Mammary epithelial cell (primary cell): Measurements from ENCODE around the gene ENDOD1.

Experiments
- EZH2 ChIP-seq: IDR thresholded peaks from 2 replicates; pipeline ENCODE4 v1.6.1; 2012; ENCODE audit warnings: low read length, inconsistent platforms, borderline replicate concordance
- TF ChIP-seq, protein P1 (sequence below), 2 donors: IDR thresholded peaks in 1 of 2; conservative IDR thresholded peaks in 1 of 2; 2 replicates each; pipeline ENCODE4 v1.5.1; 2011 to 2012; ENCODE audit warnings: inconsistent platforms in 2 of 2, low read length in 2 of 2, mild to moderate bottlenecking in 2 of 2, control low read depth in 1 of 2, low read depth in 1 of 2; ENCODE audit not compliant: insufficient read depth in 1 of 2; ENCODE audit errors: extremely low read depth in 1 of 2

DNA sequence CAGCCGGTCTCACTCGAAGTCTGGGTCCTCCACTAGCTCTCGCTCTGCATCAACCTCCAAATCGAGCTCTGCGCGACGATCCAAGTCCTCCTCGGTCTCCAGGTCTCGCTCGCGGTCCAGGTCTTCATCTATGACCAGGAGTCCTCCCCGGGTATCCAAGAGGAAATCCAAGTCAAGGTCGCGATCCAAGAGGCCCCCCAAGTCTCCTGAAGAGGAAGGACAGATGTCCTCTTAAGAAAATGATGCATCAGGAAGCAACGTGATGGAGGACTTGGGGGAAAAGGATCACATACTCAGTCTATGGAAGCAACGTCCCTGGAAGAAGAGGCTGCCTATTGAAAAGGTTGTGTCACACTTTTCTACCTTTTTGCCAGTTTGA, 21.8 kb upstream of the ENDOD1 start:
- TF ChIP-seq, protein P1, sequence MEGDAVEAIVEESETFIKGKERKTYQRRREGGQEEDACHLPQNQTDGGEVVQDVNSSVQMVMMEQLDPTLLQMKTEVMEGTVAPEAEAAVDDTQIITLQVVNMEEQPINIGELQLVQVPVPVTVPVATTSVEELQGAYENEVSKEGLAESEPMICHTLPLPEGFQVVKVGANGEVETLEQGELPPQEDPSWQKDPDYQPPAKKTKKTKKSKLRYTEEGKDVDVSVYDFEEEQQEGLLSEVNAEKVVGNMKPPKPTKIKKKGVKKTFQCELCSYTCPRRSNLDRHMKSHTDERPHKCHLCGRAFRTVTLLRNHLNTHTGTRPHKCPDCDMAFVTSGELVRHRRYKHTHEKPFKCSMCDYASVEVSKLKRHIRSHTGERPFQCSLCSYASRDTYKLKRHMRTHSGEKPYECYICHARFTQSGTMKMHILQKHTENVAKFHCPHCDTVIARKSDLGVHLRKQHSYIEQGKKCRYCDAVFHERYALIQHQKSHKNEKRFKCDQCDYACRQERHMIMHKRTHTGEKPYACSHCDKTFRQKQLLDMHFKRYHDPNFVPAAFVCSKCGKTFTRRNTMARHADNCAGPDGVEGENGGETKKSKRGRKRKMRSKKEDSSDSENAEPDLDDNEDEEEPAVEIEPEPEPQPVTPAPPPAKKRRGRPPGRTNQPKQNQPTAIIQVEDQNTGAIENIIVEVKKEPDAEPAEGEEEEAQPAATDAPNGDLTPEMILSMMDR (conservative IDR thresholded peaks at IDR 0.05 in 1 of 2, IDR thresholded peaks at IDR 0.05 in 1 of 2; ENCODE audit: extremely low read depth in 1 of 2, insufficient read depth in 1 of 2, low read depth in 1 of 2, low read length in 2 of 2), result no peak
- no peak for TF ChIP-seq EZH2
